ENCODE data around the gene EXOC6B.

Gene EXOC6B

DNA sequence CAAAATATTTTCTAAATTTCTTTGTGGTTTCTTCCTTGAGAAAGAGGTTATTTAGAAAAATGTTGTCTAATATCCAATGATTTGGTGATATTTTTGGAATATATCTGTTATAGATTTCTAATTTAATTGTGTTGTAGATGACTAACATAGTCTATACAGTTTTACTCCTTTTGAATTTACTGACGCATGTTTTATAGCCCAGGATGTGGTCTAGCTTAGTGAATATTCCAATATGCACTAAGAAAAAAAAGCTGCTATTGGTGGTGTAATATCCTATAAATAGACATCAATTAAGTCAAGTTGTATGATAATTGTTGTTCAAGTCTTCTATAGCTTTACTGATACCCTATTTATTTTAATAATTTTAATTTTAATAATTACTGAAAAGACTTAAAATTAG lies 437.6 kb downstream of the EXOC6B start:
- ATAC-seq, result no peak
- Mint-ChIP-seq H3K4me3 (no peak overlapping the region), H3K27ac (no peak overlapping the region), H3K27me3 (no peaks in the 10 kb centered on the region), H3K9me3 (peaks cover 23% of the 10 kb centered on the region), H3K4me1 (no peaks in the 10 kb centered on the region), H3K36me3 (peaks cover 34% of the 10 kb centered on the region)

- no peak for ATAC-seq
- Mint-ChIP-seq H3K27me3 (no peaks in the 10 kb centered on the region), H3K27ac (no peak overlapping the region), H3K36me3 (peaks cover 32% of the 10 kb centered on the region), H3K4me3 (no peak overlapping the region), H3K4me1 (no peaks in the 10 kb centered on the region), H3K9me3 (peaks cover 19% of the 10 kb centered on the region)
Observed at GRCh38 chr2:72386288-72386687, 439.5 kb downstream of the EXOC6B start.

DNA sequence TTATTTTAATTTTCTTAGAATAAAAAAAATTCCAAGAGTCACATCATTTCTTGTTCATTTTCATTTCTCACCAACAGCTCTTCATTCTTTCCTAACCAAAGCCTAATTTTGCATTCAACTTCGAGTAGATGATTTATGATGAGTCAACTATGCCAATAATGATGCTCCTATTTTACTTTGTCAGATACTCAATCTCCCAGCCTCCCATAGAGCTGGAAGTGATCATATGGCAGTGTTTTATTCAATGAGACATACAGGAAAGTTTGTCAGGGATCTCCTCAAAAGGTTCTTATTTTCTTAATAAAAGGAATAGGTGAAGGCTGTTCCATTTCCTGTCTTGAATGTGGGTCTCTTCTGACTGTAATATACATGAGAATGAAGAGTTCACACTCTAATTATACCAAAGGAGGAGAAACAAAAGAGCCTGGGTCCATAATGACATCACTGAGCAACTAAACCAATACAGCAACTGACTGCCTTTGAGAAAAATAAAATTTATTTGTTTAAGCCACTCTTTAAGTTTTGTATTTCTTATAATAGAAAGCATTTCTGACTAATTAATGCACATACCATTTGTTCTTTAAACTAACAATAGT lies 447.0 kb downstream of the EXOC6B start:
- H3K27ac Mint-ChIP-seq, result no peak overlapping the region
- ATAC-seq, result no peak
- no peaks in the 10 kb centered on the region for H3K4me1 Mint-ChIP-seq
- peaks cover 50% of the 10 kb centered on the region for H3K36me3 Mint-ChIP-seq
- H3K27me3 Mint-ChIP-seq, result no peaks in the 10 kb centered on the region
- H3K9me3 Mint-ChIP-seq, result peaks cover 11% of the 10 kb centered on the region
- no peak overlapping the region for H3K4me3 Mint-ChIP-seq

- no peak for ATAC-seq
- peaks cover 54% of the 10 kb centered on the region for H3K36me3 Mint-ChIP-seq
- no peaks in the 10 kb centered on the region for H3K27me3 Mint-ChIP-seq
- H3K9me3 Mint-ChIP-seq, result no peaks in the 10 kb centered on the region
- H3K27ac Mint-ChIP-seq, result no peak overlapping the region
- no peaks in the 10 kb centered on the region for H3K4me1 Mint-ChIP-seq
- H3K4me3 Mint-ChIP-seq, result no peak overlapping the region
Observed at GRCh38 chr2:72367530-72368225, 458.2 kb downstream of the EXOC6B start.

DNA sequence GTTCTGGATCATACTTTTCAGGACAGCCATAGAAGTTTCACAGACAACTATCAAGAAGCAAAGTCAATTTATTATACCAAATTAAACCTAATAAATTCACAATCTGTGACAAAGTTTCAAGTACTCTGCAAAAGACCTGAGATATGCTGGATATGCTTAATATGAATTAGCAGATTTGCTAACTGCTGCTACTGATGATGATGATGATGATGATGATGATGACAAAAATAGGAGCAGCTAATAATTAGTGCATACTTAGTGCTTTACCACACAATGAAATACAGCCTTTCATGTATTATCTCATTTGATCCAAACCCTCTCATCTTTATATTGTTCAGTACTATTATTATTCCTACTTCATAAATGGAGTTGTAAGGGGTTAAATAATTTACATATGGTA lies 462.4 kb downstream of the EXOC6B start:
- Mint-ChIP-seq H3K9me3 (no peaks in the 10 kb centered on the region), H3K27me3 (no peaks in the 10 kb centered on the region), H3K27ac (no peak overlapping the region), H3K4me3 (no peak overlapping the region), H3K36me3 (peaks cover 31% of the 10 kb centered on the region), H3K4me1 (no peaks in the 10 kb centered on the region)
- ATAC-seq, result no peak

- H3K9me3 Mint-ChIP-seq, result no peaks in the 10 kb centered on the region
- H3K4me3 Mint-ChIP-seq, result no peak overlapping the region
- H3K27me3 Mint-ChIP-seq, result no peaks in the 10 kb centered on the region
- no peaks in the 10 kb centered on the region for H3K4me1 Mint-ChIP-seq
- no peak overlapping the region for H3K27ac Mint-ChIP-seq
- peaks cover 27% of the 10 kb centered on the region for H3K36me3 Mint-ChIP-seq
- no peak for ATAC-seq
Observed at GRCh38 chr2:72362733-72363132, 463.1 kb downstream of the EXOC6B start.

DNA sequence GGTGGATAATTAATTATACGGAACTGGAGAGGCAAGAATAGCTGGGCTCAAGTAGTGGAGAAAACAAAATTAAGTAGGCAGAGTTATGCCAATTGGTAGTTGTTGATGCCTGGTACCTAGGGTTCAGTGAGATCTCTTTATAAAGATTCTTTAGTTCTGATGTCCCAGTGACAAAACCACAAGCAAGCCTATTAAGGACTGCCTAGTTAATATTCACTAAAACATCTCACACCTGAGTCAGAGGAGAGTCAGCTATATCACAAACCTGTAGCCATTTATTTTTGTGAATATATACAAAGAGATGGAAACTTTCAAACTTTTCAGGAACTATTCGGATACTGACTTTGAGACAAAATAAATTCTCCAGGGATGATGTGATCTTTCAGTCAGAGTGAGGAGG lies 464.3 kb downstream of the EXOC6B start:
- Mint-ChIP-seq H3K36me3 (peaks cover 21% of the 10 kb centered on the region), H3K27me3 (no peaks in the 10 kb centered on the region), H3K27ac (no peak overlapping the region), H3K9me3 (no peaks in the 10 kb centered on the region), H3K4me1 (no peaks in the 10 kb centered on the region), H3K4me3 (no peak overlapping the region)
- ATAC-seq, result no peak

GRCh38 chr2:72361042-72361441 lies 464.8 kb downstream of the EXOC6B start:
- H3K36me3 Mint-ChIP-seq, result peaks cover 21% of the 10 kb centered on the region

DNA sequence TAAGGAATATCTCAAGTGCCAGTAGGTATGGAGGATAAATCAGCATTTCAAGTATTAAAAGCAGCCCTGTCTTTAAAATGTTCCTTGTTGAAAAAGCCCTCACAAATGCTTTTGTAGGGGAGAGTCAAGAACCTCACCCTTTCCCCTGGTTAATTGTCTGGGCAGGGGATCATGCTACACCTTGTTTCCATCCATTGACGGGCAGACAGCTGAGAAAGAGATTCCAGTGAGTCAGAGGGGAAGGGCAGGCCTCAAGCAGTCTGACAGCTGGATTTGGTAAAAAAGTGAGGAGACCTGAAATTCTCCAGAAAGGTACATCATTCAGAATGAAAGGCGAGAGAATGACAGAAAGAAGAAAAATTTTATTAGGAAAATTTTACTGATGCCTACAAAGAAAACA lies 475.0 kb downstream of the EXOC6B start:
- peaks cover 15% of the 10 kb centered on the region for H3K36me3 Mint-ChIP-seq
- no peak overlapping the region for H3K4me3 Mint-ChIP-seq
- H3K9me3 Mint-ChIP-seq, result no peaks in the 10 kb centered on the region
- no peak for ATAC-seq
- H3K4me1 Mint-ChIP-seq, result no peaks in the 10 kb centered on the region
- H3K27ac Mint-ChIP-seq, result no peak overlapping the region
- no peaks in the 10 kb centered on the region for H3K27me3 Mint-ChIP-seq

More at GRCh38 chr2:72361042-72361441, 464.8 kb downstream of the EXOC6B start:
- Mint-ChIP-seq H3K4me3 (no peak overlapping the region), H3K9me3 (no peaks in the 10 kb centered on the region), H3K4me1 (no peaks in the 10 kb centered on the region), H3K27ac (no peak overlapping the region), H3K27me3 (no peaks in the 10 kb centered on the region)
- no peak for ATAC-seq

GRCh38 chr2:72349016-72349415 lies 476.8 kb downstream of the EXOC6B start:
- Mint-ChIP-seq H3K4me1 (no peaks in the 10 kb centered on the region), H3K27ac (no peak overlapping the region), H3K4me3 (no peak overlapping the region), H3K36me3 (peaks cover 32% of the 10 kb centered on the region), H3K27me3 (no peaks in the 10 kb centered on the region), H3K9me3 (peaks cover 10% of the 10 kb centered on the region)
- no peak for ATAC-seq

DNA sequence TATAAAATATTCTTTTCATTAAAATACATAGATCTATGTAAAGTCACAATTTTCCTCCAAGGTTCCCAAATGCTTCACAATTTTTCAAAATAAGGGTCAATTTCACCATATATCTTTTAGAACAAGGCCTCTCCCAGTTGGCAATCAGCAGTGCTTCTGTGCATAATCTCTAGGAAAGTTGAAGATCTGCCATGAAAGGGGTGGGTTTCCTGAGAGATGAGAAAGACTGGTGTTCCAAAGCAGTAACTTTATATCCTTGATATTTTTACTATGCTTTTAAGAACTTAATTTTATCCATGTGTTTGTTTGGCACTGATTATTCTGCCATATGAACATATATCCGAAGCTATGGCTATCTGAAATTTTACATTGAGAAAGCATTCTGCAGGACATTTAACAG lies 478.8 kb downstream of the EXOC6B start:
- no peaks in the 10 kb centered on the region for H3K4me1 Mint-ChIP-seq

GRCh38 chr2:72341639-72342038 lies 484.2 kb downstream of the EXOC6B start:
- Mint-ChIP-seq H3K36me3 (peaks cover 27% of the 10 kb centered on the region), H3K27ac (no peak overlapping the region), H3K4me3 (no peak overlapping the region), H3K27me3 (no peaks in the 10 kb centered on the region), H3K9me3 (peaks cover 12% of the 10 kb centered on the region), H3K4me1 (no peaks in the 10 kb centered on the region)
- ATAC-seq, result no peak

More for the DNA sequence above, 478.8 kb downstream of the EXOC6B start:
- no peak for ATAC-seq
- H3K36me3 Mint-ChIP-seq, result peaks cover 32% of the 10 kb centered on the region
- no peak overlapping the region for H3K27ac Mint-ChIP-seq
- H3K4me3 Mint-ChIP-seq, result no peak overlapping the region
- no peaks in the 10 kb centered on the region for H3K27me3 Mint-ChIP-seq
- peaks cover 12% of the 10 kb centered on the region for H3K9me3 Mint-ChIP-seq

DNA sequence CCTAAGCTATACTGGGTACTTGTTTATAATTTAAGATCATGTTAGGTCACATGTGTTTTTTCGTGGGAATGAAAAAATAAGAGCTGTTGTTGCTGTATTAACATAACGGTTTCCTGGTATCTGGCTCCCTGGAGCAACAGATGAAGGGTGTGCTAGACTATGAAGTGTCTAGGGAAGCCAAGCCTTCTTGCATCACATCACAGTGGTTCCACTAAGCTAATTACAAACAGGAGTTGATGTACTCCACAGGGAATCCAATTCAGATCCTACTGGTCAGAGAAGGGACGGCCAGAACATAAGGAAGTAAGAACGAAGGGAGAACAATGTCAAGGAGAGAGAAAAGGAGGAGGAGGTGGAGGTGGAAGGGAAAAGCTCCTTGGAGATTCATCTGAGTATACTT lies 485.2 kb downstream of the EXOC6B start:
- Mint-ChIP-seq H3K4me3 (no peak overlapping the region), H3K36me3 (peaks cover 27% of the 10 kb centered on the region), H3K9me3 (peaks cover 12% of the 10 kb centered on the region), H3K27me3 (no peaks in the 10 kb centered on the region), H3K4me1 (no peaks in the 10 kb centered on the region), H3K27ac (no peak overlapping the region)
- ATAC-seq, result no peak

- H3K27me3 Mint-ChIP-seq, result no peaks in the 10 kb centered on the region
- no peak overlapping the region for H3K27ac Mint-ChIP-seq
- no peaks in the 10 kb centered on the region for H3K9me3 Mint-ChIP-seq
- ATAC-seq, result no peak
- peaks cover 7% of the 10 kb centered on the region for H3K36me3 Mint-ChIP-seq
- no peak overlapping the region for H3K4me3 Mint-ChIP-seq
- no peaks in the 10 kb centered on the region for H3K4me1 Mint-ChIP-seq
Observed at GRCh38 chr2:72338076-72338475, 487.8 kb downstream of the EXOC6B start.

DNA sequence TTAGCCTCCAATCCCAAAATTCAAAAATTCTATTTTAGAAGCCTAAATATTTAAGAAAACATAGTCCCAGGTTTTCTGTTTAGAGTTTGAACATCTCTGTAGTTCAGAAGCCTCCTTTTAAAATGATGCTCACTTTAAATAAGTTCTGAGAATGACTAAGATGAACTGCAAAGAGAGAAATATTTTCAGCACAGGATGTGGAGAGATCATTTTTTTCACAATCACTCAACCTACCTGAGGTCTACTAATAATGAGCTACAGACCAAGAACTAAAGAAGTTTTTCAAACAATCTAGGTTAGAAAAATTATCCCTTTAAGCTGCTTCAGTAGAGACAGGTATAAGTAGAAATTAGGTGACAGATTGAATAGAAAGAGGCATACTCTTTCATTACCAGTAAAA lies 493.1 kb downstream of the EXOC6B start:
- no peaks in the 10 kb centered on the region for H3K9me3 Mint-ChIP-seq
- H3K4me1 Mint-ChIP-seq, result no peaks in the 10 kb centered on the region

GRCh38 chr2:72330652-72331051 lies 495.2 kb downstream of the EXOC6B start:
- no peak for ATAC-seq
- H3K9me3 Mint-ChIP-seq, result no peaks in the 10 kb centered on the region
- H3K36me3 Mint-ChIP-seq, result peaks cover 16% of the 10 kb centered on the region
- no peaks in the 10 kb centered on the region for H3K27me3 Mint-ChIP-seq
- H3K4me1 Mint-ChIP-seq, result no peaks in the 10 kb centered on the region
- H3K4me3 Mint-ChIP-seq, result no peak overlapping the region
- no peak overlapping the region for H3K27ac Mint-ChIP-seq

More for the DNA sequence above, 493.1 kb downstream of the EXOC6B start:
- Mint-ChIP-seq H3K27ac (no peak overlapping the region), H3K36me3 (peaks cover 11% of the 10 kb centered on the region), H3K4me3 (no peak overlapping the region), H3K27me3 (no peaks in the 10 kb centered on the region)
- no peak for ATAC-seq

Data from stimulated activated memory B cell treated with anti-CD40 and anti-IgM and Interleukin-4, amounts not matched to agents 10 μg/mL and 1 μg/mL and 100 μg/mL, for 72 hours (primary cell).